HL-60 (cell line): ENCODE results near the gene HS6ST3.

Experiments used
- DNase-seq, 2 experiments: peaks; one replicate each; pipeline ENCODE4 v3.0.0-alpha.2; 2010 to 2020; ENCODE audit warnings: low read depth in 1 of 2, low spot score in 1 of 2
- H3K27ac ChIP-seq: fragments of 250-450 bp; sonication (Bioruptor Pico); replicated peaks from 2 replicates; pipeline ENCODE4 v1.5.1; 2020; ENCODE audit warnings: mild to moderate bottlenecking, moderate library complexity
- H3K27me3 ChIP-seq: fragments of 250-450 bp; sonication (Bioruptor Pico); 2 replicates; pipeline ENCODE4 v1.5.1; 2021; ENCODE audit warnings: mild to moderate bottlenecking, moderate library complexity; ENCODE audit not compliant: insufficient read depth, poor library complexity, severe bottlenecking
- H3K4me3 ChIP-seq: replicated peaks from 2 replicates; pipeline ENCODE4 v1.5.1; 2011; ENCODE audit warnings: mild to moderate bottlenecking, control low read depth, low read length; ENCODE audit not compliant: insufficient read depth
- CTCF ChIP-seq: IDR thresholded peaks from one replicate; pipeline ENCODE4 v1.5.1; 2011; ENCODE audit warnings: low read length, control low read depth, inconsistent platforms; ENCODE audit not compliant: insufficient read depth
- GABPA ChIP-seq: IDR thresholded peaks from 2 replicates; pipeline ENCODE4 v1.6.1; 2012; ENCODE audit warnings: low read depth
- POLR2AphosphoS5 ChIP-seq: IDR thresholded peaks from 2 replicates; pipeline ENCODE4 v1.6.1; 2012; ENCODE audit warnings: low read depth
- REST ChIP-seq: IDR thresholded peaks from 2 replicates; pipeline ENCODE4 v1.6.1; 2012; ENCODE audit warnings: low read depth; ENCODE audit not compliant: insufficient replicate concordance
- SPI1 ChIP-seq: IDR thresholded peaks from 2 replicates; pipeline ENCODE4 v1.6.1; 2012; ENCODE audit warnings: low read depth, mild to moderate bottlenecking, borderline replicate concordance

The HS6ST3 gene

GRCh38 chr13:96652506-96652905, 562.6 kb downstream of the HS6ST3 start:
- H3K27ac ChIP-seq: no peak overlapping the region
- DNase-seq: no peak
- no peak overlapping the region for H3K4me3 ChIP-seq
- TF ChIP-seq POLR2AphosphoS5 (no peak), SPI1 (no peak), REST (no peak), CTCF (no peak), GABPA (no peak)
- no peaks in the 10 kb centered on the region for H3K27me3 ChIP-seq

- TF ChIP-seq POLR2AphosphoS5: no peak
- TF ChIP-seq CTCF: no peak
- TF ChIP-seq SPI1: no peak
- no peak for TF ChIP-seq REST
- no peak for TF ChIP-seq GABPA
- H3K4me3 ChIP-seq: no peak overlapping the region
- no peak for DNase-seq
Observed at GRCh38 chr13:96661612-96662011, 571.7 kb downstream of the HS6ST3 start.

GRCh38 chr13:96662036-96662435, 572.1 kb downstream of the HS6ST3 start:
- TF ChIP-seq SPI1 (no peak), POLR2AphosphoS5 (no peak), GABPA (no peak), REST (no peak), CTCF (no peak)

More at GRCh38 chr13:96661612-96662011, 571.7 kb downstream of the HS6ST3 start:
- Histone ChIP-seq H3K27me3 (no peaks in the 10 kb centered on the region), H3K27ac (no peak overlapping the region)

More at GRCh38 chr13:96662036-96662435, 572.1 kb downstream of the HS6ST3 start:
- H3K4me3 ChIP-seq: no peak overlapping the region
- DNase-seq: no peak
- no peaks in the 10 kb centered on the region for H3K27me3 ChIP-seq
- H3K27ac ChIP-seq: no peak overlapping the region
